C4-2B (cell line): ENCODE results near the gene MIPEP.

Experiments used
- H3K27ac ChIP-seq: fragments of 450-650 bp; 2 replicates; pipeline ENCODE4 v1.5.1; 2017
- CTCF ChIP-seq: fragments of 450-650 bp; conservative IDR thresholded peaks from 2 replicates; pipeline ENCODE4 v1.5.1; 2017; ENCODE audit warnings: mild to moderate bottlenecking
- ZFX ChIP-seq: fragments of 450-650 bp; IDR thresholded peaks from 2 replicates; pipeline ENCODE4 v1.6.1; 2017

The MIPEP gene

DNA sequence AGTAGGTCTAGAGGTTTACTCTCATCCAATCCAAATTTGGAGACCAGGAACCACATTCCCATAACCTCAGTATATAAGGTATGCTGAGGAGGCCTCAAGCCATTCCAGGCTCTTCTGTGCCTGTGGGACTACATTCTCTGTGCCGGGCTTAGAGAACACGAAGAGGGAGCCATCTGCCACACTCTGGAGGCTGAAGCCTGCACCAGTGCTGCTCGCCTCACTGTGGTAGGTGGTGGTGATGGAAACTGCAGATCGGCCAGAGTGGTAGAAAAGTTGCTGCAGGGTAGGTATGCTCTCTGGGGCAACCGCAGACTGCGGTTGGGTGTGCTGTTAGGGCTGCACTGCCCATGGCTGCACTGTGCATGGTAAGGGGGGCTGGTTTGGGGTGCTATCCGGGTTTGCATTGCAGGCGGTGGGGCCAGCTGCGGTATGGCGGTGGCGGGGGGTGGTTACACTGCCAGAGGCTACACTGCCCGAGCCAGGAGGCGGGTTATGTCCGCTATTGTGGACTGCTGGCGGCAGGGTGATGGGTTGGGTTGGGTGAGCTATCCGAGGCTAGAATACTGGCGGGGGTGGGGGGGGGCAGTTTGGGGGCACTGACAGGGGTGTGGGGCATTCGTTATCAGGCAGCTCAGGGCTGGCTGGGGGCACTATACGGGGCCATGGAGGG lies 174.0 kb downstream of the MIPEP start:
- TF ChIP-seq ZFX = no peak
- TF ChIP-seq CTCF = no peak
- no peak overlapping the region; the same call in 1 of the 2 replicates for H3K27ac ChIP-seq

GRCh38 chr13:23714672-23715071 lies 174.5 kb downstream of the MIPEP start:
- no peak overlapping the region for H3K27ac ChIP-seq
- no peak for TF ChIP-seq ZFX
- no peak for TF ChIP-seq CTCF

DNA sequence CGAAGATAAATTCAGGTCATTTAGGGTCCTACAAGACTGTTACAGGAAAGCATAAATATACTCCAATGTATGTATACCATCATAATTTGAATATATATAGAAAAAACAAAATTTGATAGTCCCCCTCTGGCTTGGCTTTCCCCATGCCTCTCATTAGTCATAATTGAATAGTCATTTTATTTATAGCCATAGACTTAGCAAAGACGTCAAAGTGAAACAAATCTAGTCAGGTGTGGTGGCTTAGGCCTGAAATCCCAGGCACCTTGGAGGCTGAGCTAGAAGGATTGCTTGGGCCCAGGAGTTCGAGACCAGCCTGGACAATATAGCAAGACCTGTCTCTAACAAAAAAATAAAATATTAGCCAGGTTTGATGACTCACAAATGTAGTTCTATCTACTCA lies 177.8 kb downstream of the MIPEP start:
- TF ChIP-seq ZFX = no peak
- no peak for TF ChIP-seq CTCF
- no peak overlapping the region for H3K27ac ChIP-seq

DNA sequence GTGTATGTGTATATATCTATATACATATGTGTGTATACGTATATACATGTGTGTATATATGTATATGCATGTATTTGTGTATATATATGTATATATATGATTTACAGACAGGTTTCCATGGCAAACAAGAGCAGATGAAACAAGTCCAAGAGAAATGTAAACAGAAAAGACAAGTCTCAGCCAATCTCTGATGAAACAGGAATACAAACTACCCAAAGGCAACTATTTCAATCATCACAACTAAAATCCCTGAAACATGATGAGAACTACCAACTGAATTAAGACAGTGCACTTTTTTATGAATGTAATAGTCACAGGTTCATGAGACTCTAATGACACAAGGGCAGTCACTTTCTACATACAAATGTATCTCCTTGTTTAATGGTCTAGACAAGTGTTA lies 178.8 kb downstream of the MIPEP start:
- H3K27ac ChIP-seq = no peak overlapping the region
- TF ChIP-seq ZFX (no peak), CTCF (no peak)

- H3K27ac ChIP-seq = peak overlapping the region; percentile 4; the same call in 1 of the 2 replicates
- TF ChIP-seq CTCF = peak; percentile 18
- TF ChIP-seq ZFX = no peak
These were observed 179.7 kb downstream of the MIPEP start for GRCh38 chr13:23709536-23709935.

GRCh38 chr13:23707674-23708073 lies 181.5 kb downstream of the MIPEP start:
- TF ChIP-seq ZFX = no peak
- no peak; the same call in 1 of the 2 replicates for TF ChIP-seq CTCF
- no peak overlapping the region for H3K27ac ChIP-seq

GRCh38 chr13:23705583-23705982 lies 183.6 kb downstream of the MIPEP start:
- TF ChIP-seq CTCF = no peak

More at GRCh38 chr13:23705583-23705982, 183.6 kb downstream of the MIPEP start:
- no peak overlapping the region for H3K27ac ChIP-seq
